ENCODE measurements around the gene FZR1.
"Not testable (repeated sequence)": the region's sequence is repeated elsewhere in the genome, so short reads cannot be mapped to it uniquely, and the experiment has no call there.

DNA sequence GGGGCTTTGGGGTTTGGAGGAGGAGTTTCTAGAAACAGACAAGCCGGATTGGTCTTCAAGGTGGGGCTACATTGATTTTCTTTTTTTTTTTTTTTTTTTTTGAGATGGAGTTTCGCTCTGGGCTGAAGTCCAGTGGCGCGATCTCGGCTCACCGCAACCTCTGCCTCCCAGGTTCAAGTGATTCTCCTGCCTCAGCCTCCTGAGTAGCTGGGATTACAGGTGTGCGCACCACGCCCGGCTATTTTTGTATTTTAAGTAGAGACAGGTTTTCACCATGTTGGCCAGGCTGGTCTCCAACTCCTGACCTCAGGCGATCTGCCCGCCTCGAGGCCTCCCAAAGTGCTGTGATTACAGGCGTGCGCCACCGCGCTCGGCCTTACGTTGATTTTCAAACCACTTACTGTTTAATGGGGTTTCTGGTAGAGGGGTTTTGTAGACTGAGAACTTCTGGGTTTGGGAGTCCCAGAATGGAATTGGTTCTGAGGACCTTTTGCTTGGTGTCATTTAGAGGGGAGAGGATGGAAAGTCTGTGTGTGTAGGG is 2.1 kb downstream of the FZR1 start:
- TF ChIP-seq, protein P1, sequence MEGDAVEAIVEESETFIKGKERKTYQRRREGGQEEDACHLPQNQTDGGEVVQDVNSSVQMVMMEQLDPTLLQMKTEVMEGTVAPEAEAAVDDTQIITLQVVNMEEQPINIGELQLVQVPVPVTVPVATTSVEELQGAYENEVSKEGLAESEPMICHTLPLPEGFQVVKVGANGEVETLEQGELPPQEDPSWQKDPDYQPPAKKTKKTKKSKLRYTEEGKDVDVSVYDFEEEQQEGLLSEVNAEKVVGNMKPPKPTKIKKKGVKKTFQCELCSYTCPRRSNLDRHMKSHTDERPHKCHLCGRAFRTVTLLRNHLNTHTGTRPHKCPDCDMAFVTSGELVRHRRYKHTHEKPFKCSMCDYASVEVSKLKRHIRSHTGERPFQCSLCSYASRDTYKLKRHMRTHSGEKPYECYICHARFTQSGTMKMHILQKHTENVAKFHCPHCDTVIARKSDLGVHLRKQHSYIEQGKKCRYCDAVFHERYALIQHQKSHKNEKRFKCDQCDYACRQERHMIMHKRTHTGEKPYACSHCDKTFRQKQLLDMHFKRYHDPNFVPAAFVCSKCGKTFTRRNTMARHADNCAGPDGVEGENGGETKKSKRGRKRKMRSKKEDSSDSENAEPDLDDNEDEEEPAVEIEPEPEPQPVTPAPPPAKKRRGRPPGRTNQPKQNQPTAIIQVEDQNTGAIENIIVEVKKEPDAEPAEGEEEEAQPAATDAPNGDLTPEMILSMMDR (IDR thresholded peaks at IDR 0.05): not testable (repeated sequence)
- TF ChIP-seq EZH2phosphoT487, EZH2 (IDR thresholded peaks at IDR 0.05): not testable (repeated sequence)
